Left cardiac atrium (tissue), 4 donors: ENCODE results near the gene RNASET2. TPM values are rescaled to one million over a fixed set of nuclear protein-coding genes. Genes with fewer than 3 reads are reported as not detected.

Experiments used
- ATAC-seq, 2 donors: fragments of 200-7000 bp; cut with Tn5 transposase; one replicate each; pipeline ENCODE4 v1.9.1; 2020; ENCODE audit warnings: mild to moderate bottlenecking in 2 of 2, moderate library complexity in 2 of 2
- DNase-seq: peaks from one replicate; pipeline ENCODE4 v3.0.0-alpha.2; 2020
- intact Hi-C, 2 donors: fragments of 100-400 bp; cut with DNase I; formaldehyde crosslinking; loops; one replicate each; pipeline versions ENCODE4 v1.14.1 to v1.15.1; 2022 to 2023
- total RNA-seq, 2 donors: library from RNA; stranded (reverse); fragmentation: NEBNext Ultra II Directional; extraction: Animal tissue kit (Norgen Biotek cat#: 25700); gene quantifications; one replicate each; pipeline ENCODE4 v1.2.1, GENCODE V29; 2021
- donor health status: DM: no; HTN: yes; CAD: no.
- donor health status: DM: no; HTN: yes; CAD: no; lungs with severe emphysema.
- donor health status: DM: yes; HTN: yes; CAD: no.
- donor health status: Dilated cardiomyopathy.

The RNASET2 gene
- total RNA-seq, 2 donors from 2014 or later = 18.3 to 27.9 TPM

- no peak for ATAC-seq
These were observed 20.3 kb upstream of the RNASET2 start for GRCh38 chr6:166976636-166977035.

GRCh38 chr6:166972101-166972500 lies 15.8 kb upstream of the RNASET2 start:
- DNase-seq (no peak), ATAC-seq (no peak)
- intact Hi-C loops = no loop called here

More at GRCh38 chr6:166976636-166977035, 20.3 kb upstream of the RNASET2 start:
- intact Hi-C loops = no loop called here
- no peak for DNase-seq

- intact Hi-C loops = no loop called here
- DNase-seq = no peak
- ATAC-seq = no peak
These were observed 14.9 kb upstream of the RNASET2 start for GRCh38 chr6:166971271-166971670.

- ATAC-seq (no peak), DNase-seq (no peak)
- intact Hi-C loops = no loop called here
These were observed 14.4 kb upstream of the RNASET2 start for GRCh38 chr6:166970776-166971175.

- no peak for DNase-seq
- no peak for ATAC-seq
- intact Hi-C loops = no loop called here
These were observed 13.7 kb upstream of the RNASET2 start for GRCh38 chr6:166970091-166970490.

- ATAC-seq = no peak
- intact Hi-C loops = no loop called here
- no peak for DNase-seq
These were observed 13.1 kb upstream of the RNASET2 start for GRCh38 chr6:166969390-166970002.

- intact Hi-C loops = no loop called here
- ATAC-seq (no peak), DNase-seq (no peak)
These were observed 9.9 kb upstream of the RNASET2 start for GRCh38 chr6:166966268-166966667.

- DNase-seq = no peak
- ATAC-seq = no peak
- intact Hi-C loops = no loop called here
These were observed 4.2 kb upstream of the RNASET2 start for GRCh38 chr6:166960609-166960978.

GRCh38 chr6:166959911-166960608 lies 3.7 kb upstream of the RNASET2 start:
- intact Hi-C loops = no loop called here
- DNase-seq = no peak
- ATAC-seq = no peak

- ATAC-seq (no peak), DNase-seq (peak; percentile 30)
- intact Hi-C loops = no loop called here
These were observed 2.8 kb upstream of the RNASET2 start for GRCh38 chr6:166958926-166959861.

- DNase-seq (no peak), ATAC-seq (no peak)
- intact Hi-C loops = no loop called here
These were observed 1.4 kb upstream of the RNASET2 start for GRCh38 chr6:166957805-166958076.

- DNase-seq = peak; percentile 60
- intact Hi-C loops = no loop called here
These were observed 896 bp upstream of the RNASET2 start for GRCh38 chr6:166957087-166957804.

GRCh38 chr6:166955865-166956443 lies 396 bp downstream of the RNASET2 start:
- ATAC-seq = peak; percentile 53 to 54
- intact Hi-C loops = no loop called here
- no peak for DNase-seq

More at GRCh38 chr6:166957087-166957804, 896 bp upstream of the RNASET2 start:
- peak; percentile 39 to 64 for ATAC-seq

- ATAC-seq = no peak
- intact Hi-C loops = no loop called here
- DNase-seq = peak; percentile 41
These were observed 1.1 kb downstream of the RNASET2 start for GRCh38 chr6:166955121-166955864.

GRCh38 chr6:166954118-166954713 lies 2.1 kb downstream of the RNASET2 start:
- ATAC-seq = no peak
- DNase-seq = no peak
- intact Hi-C loops = no loop called here

GRCh38 chr6:166952567-166953486 lies 3.5 kb downstream of the RNASET2 start:
- ATAC-seq = no peak
- no peak for DNase-seq
- intact Hi-C loops = no loop called here

- DNase-seq (no peak), ATAC-seq (no peak)
- intact Hi-C loops = no loop called here
These were observed 4.2 kb downstream of the RNASET2 start for GRCh38 chr6:166952121-166952520.
